Psoas muscle (tissue), 8 donors: ENCODE measurements around the gene ADAMTSL3. TPM values are rescaled to one million over a fixed set of nuclear protein-coding genes. Genes with fewer than 3 reads are reported as not detected.

Experiments
- ATAC-seq, 4 donors: fragments of 200-7000 bp; cut with Tn5 transposase; one replicate each; pipeline ENCODE4 v1.9.1; 2020; ENCODE audit warnings: moderate library complexity in 3 of 4, mild to moderate bottlenecking in 2 of 4
- DNase-seq, 2 donors: peaks; one replicate each; pipeline ENCODE4 v3.0.0-alpha.2; 2020
- H3K27ac ChIP-seq: fragments of 200-600 bp; one replicate; pipeline ENCODE4 v1.8.0; 2022
- H3K27me3 ChIP-seq, 3 donors: fragments of 200-600 bp in 1 of 3; one replicate each; pipeline versions ENCODE4 v1.6.1 to v1.8.0; 2013 to 2022; ENCODE audit warnings: low read length in 2 of 3, mild to moderate bottlenecking in 2 of 3, moderate library complexity in 1 of 3; ENCODE audit not compliant: insufficient read depth in 3 of 3
- H3K36me3 ChIP-seq, 2 donors: fragments of 200-600 bp in 1 of 2; one replicate each; pipeline versions ENCODE4 v1.6.1 to v1.8.0; 2013 to 2022; ENCODE audit warnings: low read depth in 1 of 2, mild to moderate bottlenecking in 1 of 2, moderate library complexity in 1 of 2; ENCODE audit not compliant: insufficient read depth in 1 of 2
- H3K4me1 ChIP-seq: fragments of 200-600 bp; one replicate; pipeline ENCODE4 v1.8.0; 2022
- H3K4me3 ChIP-seq: fragments of 200-600 bp; one replicate; pipeline ENCODE4 v1.8.0; 2022; ENCODE audit warnings: mild to moderate bottlenecking
- H3K9me3 ChIP-seq: fragments of 200-600 bp; one replicate; pipeline ENCODE4 v1.8.0; 2022
- CTCF ChIP-seq: fragments of 200-600 bp; IDR thresholded peaks from one replicate; pipeline ENCODE4 v1.8.0; 2022; ENCODE audit warnings: antibody characterized with exemption
- WGBS, 3 donors: extraction: QIAGEN DNeasy Blood & Tissue Kit; methylation state at CpG; one replicate each; pipeline versions ENCODE4 v1.1.6 to v1.1.7; 2013; 5-methylcytosine and 5-hydroxymethylcytosine counted together
- intact Hi-C, 2 donors: fragments of 100-400 bp; cut with DNase I; formaldehyde crosslinking; loops; one replicate each; pipeline versions ENCODE4 v1.11.0 to v1.14.2; 2022
- polyA plus RNA-seq, 3 donors: library from polyadenylated mRNA; stranded (reverse); fragments of 200-250 nt; gene quantifications; one replicate each; pipeline ENCODE4 v1.2.3, GENCODE V29; 2013
- total RNA-seq, 4 donors: library from RNA; stranded (reverse); fragmentation: NEBNext Ultra II Directional in 2 of 4; extraction: Animal tissue kit (Norgen Biotek cat#: 25700) in 2 of 4; gene quantifications; one replicate each; pipeline versions ENCODE4 v1.2.1 to v1.2.4, GENCODE V29; 2021 to 2023
- donor health status: healthy with polysubstance abuse.
- donor health status: DM: no; HTN: no; CAD: no; lungs with moderate emphysema.
- donor health status: Bipolar disorder and iron deficiency.
- donor health status: healthy.
- donor health status: DM: yes; HTN: yes; CAD: no.
- donor health status: DM: no; HTN: no; CAD: no.
- donor health status: DM: no; HTN: no; CAD: no.
- donor health status: DM: yes; HTN: yes; CAD: no.

ADAMTSL3 gene
- total and polyA plus RNA-seq, 7 donors, result 0.35 to 12.8 (median 2.1) TPM

GRCh38 chr15:83610132-83610531 is 43.8 kb upstream of the ADAMTSL3 start:
- H3K4me1 ChIP-seq, result no peaks in the 10 kb centered on the region
- H3K36me3 ChIP-seq, result no peaks in the 10 kb centered on the region
- no peak overlapping the region for H3K27ac ChIP-seq
- no peak for ATAC-seq
- DNase-seq, result no peak
- WGBS, 3 donors, result 78 to 86% (median 85%) methylated on average over 3 of the region's 3 CpGs
- H3K9me3 ChIP-seq, result no peaks in the 10 kb centered on the region
- no peak overlapping the region for H3K4me3 ChIP-seq
- H3K27me3 ChIP-seq, result peaks cover 0 to 4% (median 0%) of the 10 kb centered on the region in 3 donors
- intact Hi-C loops, result no loop called here
- TF ChIP-seq CTCF, result no peak

GRCh38 chr15:83610901-83611685 is 42.8 kb upstream of the ADAMTSL3 start:
- no peak for TF ChIP-seq CTCF
- H3K4me3 ChIP-seq, result no peak overlapping the region
- 73 to 79% (median 78%) methylated on average over 9 of the region's 9 CpGs for WGBS, 3 donors

GRCh38 chr15:83612226-83612625 is 41.7 kb upstream of the ADAMTSL3 start:
- Histone ChIP-seq H3K9me3 (no peaks in the 10 kb centered on the region), H3K27me3 (peaks cover 0 to 4% (median 0%) of the 10 kb centered on the region in 3 donors), H3K4me1 (no peaks in the 10 kb centered on the region), H3K4me3 (no peak overlapping the region), H3K36me3 (no peaks in the 10 kb centered on the region), H3K27ac (no peak overlapping the region)
- DNase-seq, result peak in 1 of 2 donors; percentile 49
- WGBS, 3 donors, result 59 to 79% (median 68%) methylated on average over 5 of the region's 5 CpGs
- no peak for TF ChIP-seq CTCF
- ATAC-seq, result no peak
- intact Hi-C loops, result no loop called here

More at GRCh38 chr15:83610901-83611685, 42.8 kb upstream of the ADAMTSL3 start:
- peaks cover 0 to 4% (median 0%) of the 10 kb centered on the region in 3 donors for H3K27me3 ChIP-seq
- no peaks in the 10 kb centered on the region for H3K9me3 ChIP-seq
- DNase-seq (no peak), ATAC-seq (no peak)
- H3K27ac ChIP-seq, result no peak overlapping the region
- H3K4me1 ChIP-seq, result no peaks in the 10 kb centered on the region
- no peaks in the 10 kb centered on the region for H3K36me3 ChIP-seq
- intact Hi-C loops, result no loop called here

- H3K4me1 ChIP-seq, result no peaks in the 10 kb centered on the region
- intact Hi-C loops, result no loop called here
- H3K27me3 ChIP-seq, result peaks cover 0 to 4% (median 0%) of the 10 kb centered on the region in 3 donors
- H3K36me3 ChIP-seq, result no peaks in the 10 kb centered on the region
- ATAC-seq (no peak), DNase-seq (no peak)
- no peak overlapping the region for H3K4me3 ChIP-seq
- TF ChIP-seq CTCF, result no peak
- 84 to 92% (median 91%) methylated on average over 2 of the region's 2 CpGs for WGBS, 3 donors
- H3K9me3 ChIP-seq, result no peaks in the 10 kb centered on the region
- no peak overlapping the region for H3K27ac ChIP-seq
Measured at GRCh38 chr15:83612898-83613635, 40.9 kb upstream of the ADAMTSL3 start.
